SK-N-SH (cell line): ENCODE data around the gene RAB3D. TPM values are rescaled to one million over a fixed set of nuclear protein-coding genes. Genes with fewer than 3 reads are reported as not detected.
A peak's percentile ranks its signal among the peaks of the same experiment; 100 is the strongest.

Source experiments
- CTCF ChIA-PET: fragments of 300-600, 350-600 bp; formaldehyde crosslinking; extraction: SDS; loops from one replicate; lab custom pipeline; 2021; lab: Yijun Ruan, JAX
- POLR2A ChIA-PET: fragments of 350-600 bp; sonication (Branson Sonifier 250); formaldehyde crosslinking; extraction: SDS; loops from one replicate; lab custom pipeline; 2020; ENCODE audit warnings: antibody characterized with exemption, inconsistent platforms; lab: Yijun Ruan, JAX
- DNase-seq: peaks from one replicate; pipeline ENCODE4 v3.0.0; 2012
- H2AFZ ChIP-seq: fragments of 200-600 bp; sonication (generic); 2 replicates; pipeline ENCODE4 v1.8.1; 2016; ENCODE audit warnings: antibody characterized with exemption, mild to moderate bottlenecking, low read depth
- H3F3A ChIP-seq: fragments of 200-600 bp; sonication (generic); replicated peaks from 2 replicates; pipeline ENCODE3; 2016; ENCODE audit warnings: antibody characterized with exemption, mild to moderate bottlenecking; ENCODE audit not compliant: insufficient read depth
- H3K27ac ChIP-seq, 2 experiments: fragments of 200-500 bp in 1 of 2; fragments of 200-600 bp in 1 of 2; sonication (Bioruptor generic) in 1 of 2; sonication (generic), shearing (Covaris generic) in 1 of 2; 2 replicates each; pipeline versions ENCODE4 v1.5.1 to v1.6.1; 2014 to 2016; ENCODE audit warnings: low read depth in 2 of 2, inconsistent platforms in 1 of 2, low read length in 1 of 2, mild to moderate bottlenecking in 1 of 2, mixed read lengths in 1 of 2
- H3K27me3 ChIP-seq: fragments of 200-600 bp; sonication (generic), shearing (Covaris generic); 2 replicates; pipeline ENCODE4 v1.6.1; 2016; ENCODE audit warnings: mixed run types; ENCODE audit not compliant: insufficient read depth
- H3K36me3 ChIP-seq, 2 experiments: fragments of 200-500 bp in 1 of 2; fragments of 200-600 bp in 1 of 2; sonication (Bioruptor generic) in 1 of 2; sonication (generic) in 1 of 2; replicated peaks in 1 of 2; 2 replicates each; pipeline versions ENCODE3 to v1.5.1; 2014 to 2016; ENCODE audit warnings: low read length in 1 of 2, mild to moderate bottlenecking in 1 of 2; ENCODE audit not compliant: insufficient read depth in 2 of 2, control insufficient read depth in 1 of 2
- H3K4me1 ChIP-seq, 2 experiments: fragments of 200-500 bp in 1 of 2; fragments of 200-600 bp in 1 of 2; sonication (Bioruptor generic) in 1 of 2; sonication (generic), shearing (Covaris generic) in 1 of 2; 2 replicates each; pipeline versions ENCODE4 v1.5.1 to v1.6.1; 2014 to 2016; ENCODE audit warnings: low read depth in 1 of 2, low read length in 1 of 2, mixed run types in 1 of 2; ENCODE audit not compliant: insufficient read depth in 2 of 2, control insufficient read depth in 1 of 2
- H3K4me2 ChIP-seq: fragments of 200-600 bp; sonication (generic), shearing (Covaris generic); 2 replicates; pipeline ENCODE4 v1.6.1; 2017; ENCODE audit warnings: mixed run types
- H3K4me3 ChIP-seq, 2 experiments: fragments of 200-500 bp in 1 of 2; fragments of 200-600 bp in 1 of 2; sonication (Bioruptor generic) in 1 of 2; sonication (generic), shearing (Covaris generic) in 1 of 2; 2 replicates each; pipeline versions ENCODE4 v1.5.1 to v1.8.1; 2014 to 2016; ENCODE audit warnings: low read depth in 2 of 2, inconsistent platforms in 1 of 2, low read length in 1 of 2, mild to moderate bottlenecking in 1 of 2, mixed read lengths in 1 of 2, moderate library complexity in 1 of 2
- H3K79me2 ChIP-seq: fragments of 200-600 bp; sonication (generic); 2 replicates; pipeline ENCODE4 v1.8.1; 2017; ENCODE audit warnings: mild to moderate bottlenecking; ENCODE audit not compliant: insufficient read depth
- H3K9ac ChIP-seq: fragments of 200-600 bp; sonication (generic); 2 replicates; pipeline ENCODE4 v1.6.1; 2017; ENCODE audit warnings: mixed run types
- H3K9me2 ChIP-seq: fragments of 200-600 bp; sonication (generic); 2 replicates; pipeline ENCODE4 v1.6.1; 2017; ENCODE audit warnings: mixed run types
- H3K9me3 ChIP-seq: fragments of 200-600 bp; sonication (generic); 2 replicates; pipeline ENCODE4 v1.6.1; 2017; ENCODE audit warnings: mixed run types, mild to moderate bottlenecking, moderate library complexity
- H4K20me1 ChIP-seq: fragments of 200-600 bp; sonication (generic); 2 replicates; pipeline ENCODE4 v1.6.1; 2017; ENCODE audit warnings: mild to moderate bottlenecking, mixed run types; ENCODE audit not compliant: insufficient read depth
- CHD2 ChIP-seq: fragments of 150-350 bp; IDR thresholded peaks from 2 replicates; pipeline ENCODE4 v1.6.1; 2018; ENCODE audit warnings: low read length; ENCODE audit not compliant: partially characterized antibody
- EP300 ChIP-seq, 2 experiments: IDR thresholded peaks; 2 replicates each; pipeline versions ENCODE4 v1.4.0 to v1.6.1; 2012; ENCODE audit warnings: borderline replicate concordance in 1 of 2, low read depth in 1 of 2, low read length in 1 of 2
- EZH2phosphoT487 ChIP-seq: fragments of 200-600 bp; sonication (generic); IDR thresholded peaks from 2 replicates; pipeline ENCODE4 v1.6.1; 2017; ENCODE audit warnings: low read depth, mixed run types, mild to moderate bottlenecking, antibody characterized with exemption, moderate library complexity, borderline replicate concordance
- FOSL2 ChIP-seq: IDR thresholded peaks from 2 replicates; pipeline ENCODE4 v1.4.0; 2012; ENCODE audit warnings: low read depth, mild to moderate bottlenecking, moderate library complexity, borderline replicate concordance
- MEF2A ChIP-seq: IDR thresholded peaks from 2 replicates; pipeline ENCODE4 v1.4.0; 2012; ENCODE audit warnings: low read depth, borderline replicate concordance
- NRF1 ChIP-seq: IDR thresholded peaks from 2 replicates; pipeline ENCODE4 v1.6.1; 2012; ENCODE audit warnings: low read depth, mild to moderate bottlenecking, low read length
- POLR2AphosphoS5 ChIP-seq: IDR thresholded peaks from 2 replicates; pipeline ENCODE4 v1.6.1; 2012; ENCODE audit warnings: low read depth, low read length
- RCOR1 ChIP-seq: fragments of 150-350 bp; IDR thresholded peaks from 2 replicates; pipeline ENCODE4 v1.6.1; 2017; ENCODE audit warnings: antibody characterized with exemption, low read length
- RFX5 ChIP-seq: IDR thresholded peaks from 2 replicates; pipeline ENCODE4 v1.6.1; 2012; ENCODE audit warnings: mild to moderate bottlenecking, improper control_type of control experiment, low read length
- RXRA ChIP-seq: IDR thresholded peaks from 2 replicates; pipeline ENCODE4 v1.4.0; 2012; ENCODE audit warnings: low read depth, mild to moderate bottlenecking, borderline replicate concordance
- SIN3A ChIP-seq: IDR thresholded peaks from 2 replicates; pipeline ENCODE4 v1.6.1; 2012; ENCODE audit warnings: low read depth, mild to moderate bottlenecking, low read length, moderate library complexity, borderline replicate concordance
- SMC3 ChIP-seq: IDR thresholded peaks from 2 replicates; pipeline ENCODE4 v1.6.1; 2012; ENCODE audit warnings: low read depth, low read length, improper control_type of control experiment
- TAF1 ChIP-seq: IDR thresholded peaks from 2 replicates; pipeline ENCODE4 v1.6.1; 2012; ENCODE audit warnings: low read depth, mild to moderate bottlenecking, low read length, moderate library complexity, borderline replicate concordance
- WGBS: methylation state at CpG from one replicate; pipeline ENCODE4 v1.1.6; 2017; ENCODE audit warnings: low lambda C conversion rate; 5-methylcytosine and 5-hydroxymethylcytosine counted together
- polyA plus RNA-seq, 3 experiments: library from polyadenylated mRNA; depleted of rRNA; stranded (reverse); fragments of >200 nt; gene quantifications; 2 replicates each; pipeline ENCODE4 v1.2.3, GENCODE V29; 2012
- TF ChIP-seq, protein P1 (sequence below): IDR thresholded peaks from 2 replicates; pipeline ENCODE4 v1.4.0; 2012; ENCODE audit warnings: low read depth, borderline replicate concordance
- TF ChIP-seq, protein P2 (sequence below): IDR thresholded peaks from 2 replicates; pipeline ENCODE4; 2012

RAB3D gene, protein sequence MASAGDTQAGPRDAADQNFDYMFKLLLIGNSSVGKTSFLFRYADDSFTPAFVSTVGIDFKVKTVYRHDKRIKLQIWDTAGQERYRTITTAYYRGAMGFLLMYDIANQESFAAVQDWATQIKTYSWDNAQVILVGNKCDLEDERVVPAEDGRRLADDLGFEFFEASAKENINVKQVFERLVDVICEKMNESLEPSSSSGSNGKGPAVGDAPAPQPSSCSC
- polyA plus RNA-seq (2012; rRNA removed): 25.0 and 27.0 TPM in 2 replicates
- polyA plus RNA-seq (2012; cell fraction: cytosol; rRNA removed): 11.2 and 17.2 TPM in 2 replicates
- 30.6 and 31.2 TPM in 2 replicates for polyA plus RNA-seq (2012; cell fraction: nucleus; rRNA removed)

DNA sequence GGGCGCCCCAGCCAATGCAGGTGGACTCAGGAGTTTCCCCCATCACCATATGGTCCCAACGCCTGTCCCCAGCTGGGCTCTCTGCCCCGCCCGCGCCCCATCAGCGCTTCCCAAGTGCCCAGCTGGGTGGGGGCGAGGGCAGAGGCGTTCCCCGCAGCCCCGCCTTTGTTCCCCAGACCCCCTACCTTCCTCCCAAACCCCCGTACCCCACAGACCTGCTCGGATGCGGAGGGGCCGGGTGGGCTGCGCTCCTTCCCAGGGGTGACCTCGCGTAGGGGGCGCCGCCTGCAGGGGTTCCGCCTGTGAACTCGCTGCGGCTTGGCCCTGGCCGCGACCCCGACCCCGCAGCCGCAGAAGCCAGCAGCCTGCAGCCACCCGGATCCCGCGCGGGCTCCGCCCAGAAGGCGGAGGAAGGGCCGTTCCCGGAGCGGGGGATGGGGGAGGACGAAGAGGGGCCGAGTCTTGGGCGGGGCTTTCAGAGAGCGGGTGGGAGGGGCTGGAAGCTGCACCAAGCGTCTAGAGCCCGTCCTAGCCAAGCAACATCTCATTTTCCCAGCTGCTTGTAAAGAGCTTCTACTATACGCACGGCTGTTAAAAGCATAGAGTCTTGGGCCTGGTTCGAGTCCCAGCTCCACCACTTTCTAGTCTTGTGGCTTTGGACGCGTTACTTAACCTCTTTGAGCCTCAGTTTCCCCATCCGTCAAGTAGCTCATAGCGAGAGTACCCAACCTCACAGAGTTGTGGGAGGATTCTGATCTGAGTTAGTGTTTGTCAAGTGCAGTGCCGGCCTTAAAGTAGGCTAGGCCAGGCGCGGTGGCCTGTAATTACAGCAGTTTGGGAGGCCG is at the start of gene RAB3D:
Gene RAB3D, minus strand, starts transcription at position 404 of the 845 bp plus-strand sequence. CDS start 2,258 bp downstream, outside the sequence.
- no peaks in the 10 kb centered on the region for H3K79me2 ChIP-seq
- H3K4me3 ChIP-seq: peak within 1 kb of the TSS; percentile 66 to 88
- ChIA-PET CTCF (interaction anchor here (0.6 to 2.8 kb wide), 10 partner anchors 14 to 143 kb away, joined by 3 to 16 read pairs (median 4); partner anchors contain the start of genes ANGPTL8, EPOR and SWSAP1), POLR2A (interaction anchor here (1.3 to 4.2 kb wide), 5 partner anchors 13 to 35 kb away, joined by 3 to 17 read pairs (median 5); partner anchors contain the start of gene SWSAP1)
- H3K27ac ChIP-seq: peak within 1 kb of the TSS in 1 of 2 experiments; percentile 66; a peak in 1 of 4 replicates
- peak within 1 kb of the TSS; percentile 99 for H3K4me2 ChIP-seq
- no peaks in the 10 kb centered on the region for H3K9me2 ChIP-seq
- peak within 1 kb of the TSS; percentile 78 for H3K9ac ChIP-seq
- 13% methylated on average over 24 of the region's 53 CpGs for WGBS
- H3K9me3 ChIP-seq: no peaks in the 10 kb centered on the region
- no peaks in the 10 kb centered on the region for H3K27me3 ChIP-seq
- DNase-seq: peak; percentile 99
- peaks cover 12 to 14% of the 10 kb centered on the region in 2 experiments for H3K36me3 ChIP-seq
- peak within 1 kb of the TSS; percentile 97 for H2AFZ ChIP-seq
- H4K20me1 ChIP-seq: peaks cover 7% of the 10 kb centered on the region
- peaks cover 5 to 14% of the 10 kb centered on the region in 2 experiments; a peak in 2 of 4 replicates for H3K4me1 ChIP-seq
- peaks cover 7% of the 10 kb centered on the region for H3F3A ChIP-seq
- TF ChIP-seq, protein P1, sequence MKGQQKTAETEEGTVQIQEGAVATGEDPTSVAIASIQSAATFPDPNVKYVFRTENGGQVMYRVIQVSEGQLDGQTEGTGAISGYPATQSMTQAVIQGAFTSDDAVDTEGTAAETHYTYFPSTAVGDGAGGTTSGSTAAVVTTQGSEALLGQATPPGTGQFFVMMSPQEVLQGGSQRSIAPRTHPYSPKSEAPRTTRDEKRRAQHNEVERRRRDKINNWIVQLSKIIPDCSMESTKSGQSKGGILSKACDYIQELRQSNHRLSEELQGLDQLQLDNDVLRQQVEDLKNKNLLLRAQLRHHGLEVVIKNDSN: no peak
- TF ChIP-seq SIN3A (peak; percentile 17; the same call in 1 of the 2 replicates), CHD2 (peak; percentile 85), POLR2AphosphoS5 (peak; percentile 75), EZH2phosphoT487 (no peak), TAF1 (peak; percentile 62), FOSL2 (no peak), SMC3 (peak; percentile 20; the same call in 1 of the 2 replicates), MEF2A (no peak), EP300 (IDR thresholded peaks at IDR 0.05; ENCODE audit: borderline replicate concordance in 1 of 2, low read depth in 1 of 2, low read length in 1 of 2) (no peak), RFX5 (no peak), RCOR1 (peak; percentile 37; the same call in 1 of the 2 replicates), RXRA (no peak), NRF1 (no peak)
- TF ChIP-seq, protein P2, sequence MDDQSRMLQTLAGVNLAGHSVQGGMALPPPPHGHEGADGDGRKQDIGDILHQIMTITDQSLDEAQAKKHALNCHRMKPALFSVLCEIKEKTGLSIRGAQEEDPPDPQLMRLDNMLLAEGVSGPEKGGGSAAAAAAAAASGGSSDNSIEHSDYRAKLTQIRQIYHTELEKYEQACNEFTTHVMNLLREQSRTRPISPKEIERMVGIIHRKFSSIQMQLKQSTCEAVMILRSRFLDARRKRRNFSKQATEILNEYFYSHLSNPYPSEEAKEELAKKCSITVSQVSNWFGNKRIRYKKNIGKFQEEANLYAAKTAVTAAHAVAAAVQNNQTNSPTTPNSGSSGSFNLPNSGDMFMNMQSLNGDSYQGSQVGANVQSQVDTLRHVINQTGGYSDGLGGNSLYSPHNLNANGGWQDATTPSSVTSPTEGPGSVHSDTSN: no peak
